LNCaP clone FGC (cell line): Measurements from ENCODE around the gene ASTN1.

Experiments
- DNase-seq: peaks from one replicate; pipeline ENCODE4 v3.0.0-alpha.2; 2011; ENCODE audit warnings: low read depth
- H3K4me3 ChIP-seq: 2 replicates; pipeline ENCODE4 v1.5.1; 2011; ENCODE audit warnings: mild to moderate bottlenecking, low read depth, low read length, control low read depth
- CTCF ChIP-seq: IDR thresholded peaks from 2 replicates; pipeline ENCODE4 v1.5.1; 2012; ENCODE audit warnings: mild to moderate bottlenecking; ENCODE audit not compliant: control insufficient read depth, insufficient read depth; ENCODE audit errors: extremely low read depth

ASTN1 gene

GRCh38 chr1:177045151-177045550 lies 119.4 kb downstream of the ASTN1 start:
- no peak for TF ChIP-seq CTCF
- H3K4me3 ChIP-seq: no peak overlapping the region
- DNase-seq: no peak

- H3K4me3 ChIP-seq: no peak overlapping the region
- DNase-seq: no peak
- TF ChIP-seq CTCF: no peak
Measured at GRCh38 chr1:177044390-177044789, 120.1 kb downstream of the ASTN1 start.

- no peak for DNase-seq
- no peak for TF ChIP-seq CTCF
- H3K4me3 ChIP-seq: no peak overlapping the region
Measured at GRCh38 chr1:177043597-177043996, 120.9 kb downstream of the ASTN1 start.

- no peak overlapping the region for H3K4me3 ChIP-seq
- no peak for DNase-seq
- no peak for TF ChIP-seq CTCF
Measured at GRCh38 chr1:177035586-177035985, 128.9 kb downstream of the ASTN1 start.

GRCh38 chr1:177033628-177034027 lies 130.9 kb downstream of the ASTN1 start:
- no peak for DNase-seq
- no peak overlapping the region for H3K4me3 ChIP-seq
- no peak for TF ChIP-seq CTCF

- DNase-seq: no peak
- no peak overlapping the region for H3K4me3 ChIP-seq
- TF ChIP-seq CTCF: no peak
Measured at GRCh38 chr1:177032434-177032833, 132.1 kb downstream of the ASTN1 start.

GRCh38 chr1:177024623-177025022 lies 139.9 kb downstream of the ASTN1 start:
- no peak for TF ChIP-seq CTCF

More at GRCh38 chr1:177024623-177025022, 139.9 kb downstream of the ASTN1 start:
- H3K4me3 ChIP-seq: no peak overlapping the region
- no peak for DNase-seq
